Midbrain (tissue), 1 donor: Measurements from ENCODE around the gene KRTAP5-10.
"Not testable (repeated sequence)": the region's sequence is repeated elsewhere in the genome, so short reads cannot be mapped to it uniquely, and the experiment has no call there.

ENCODE experiments used
- DNase-seq: peaks from one replicate; lab custom pipeline; 2025; lab: John Stamatoyannopoulos, UW

KRTAP5-10 gene

DNA sequence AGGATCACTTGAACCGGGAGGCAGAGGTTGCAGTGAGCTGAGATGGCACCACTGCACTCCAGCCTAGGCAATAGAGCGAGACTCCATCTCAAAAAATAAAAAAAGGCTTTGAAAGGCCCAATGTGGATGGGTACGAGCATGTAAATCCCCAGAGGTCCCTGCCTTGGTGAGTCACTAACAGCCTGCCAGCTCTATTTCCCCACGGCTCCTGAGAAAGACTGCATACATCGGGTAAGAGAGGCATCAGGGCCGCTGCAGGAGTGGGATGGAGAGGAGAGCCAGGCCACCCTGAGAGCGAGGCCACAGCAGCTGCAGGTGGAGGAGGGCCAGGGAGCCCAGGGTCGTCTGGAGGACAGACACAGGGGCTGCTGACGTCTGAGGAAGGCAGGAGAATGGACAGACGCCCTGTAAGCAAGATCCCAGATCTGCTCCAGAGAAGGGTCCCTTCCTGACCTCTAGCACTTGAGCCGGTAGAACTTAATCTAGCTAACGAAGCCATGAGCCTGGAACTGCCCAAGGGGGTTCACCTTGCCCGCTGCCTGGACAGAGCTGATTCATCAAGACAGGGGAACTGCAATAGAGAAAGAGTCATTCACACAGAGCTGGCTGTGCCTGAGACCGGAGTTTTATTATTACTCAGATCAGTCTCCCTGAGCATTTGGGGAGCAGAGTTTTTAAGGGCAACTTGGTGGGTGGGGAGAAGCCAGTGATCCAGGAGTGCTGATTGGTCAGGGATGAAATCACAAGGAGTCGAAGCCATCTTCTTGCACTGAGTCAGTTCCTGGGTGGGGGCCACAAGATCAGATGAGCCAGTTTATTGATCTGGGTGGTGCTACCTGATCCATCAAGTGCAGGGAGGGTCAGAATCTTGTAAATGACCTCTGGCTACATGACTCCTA, 22.2 kb upstream of the KRTAP5-10 start:
- no peak for DNase-seq

GRCh38 chr11:71543866-71544265, 21.5 kb upstream of the KRTAP5-10 start:
- no peak for DNase-seq

DNA sequence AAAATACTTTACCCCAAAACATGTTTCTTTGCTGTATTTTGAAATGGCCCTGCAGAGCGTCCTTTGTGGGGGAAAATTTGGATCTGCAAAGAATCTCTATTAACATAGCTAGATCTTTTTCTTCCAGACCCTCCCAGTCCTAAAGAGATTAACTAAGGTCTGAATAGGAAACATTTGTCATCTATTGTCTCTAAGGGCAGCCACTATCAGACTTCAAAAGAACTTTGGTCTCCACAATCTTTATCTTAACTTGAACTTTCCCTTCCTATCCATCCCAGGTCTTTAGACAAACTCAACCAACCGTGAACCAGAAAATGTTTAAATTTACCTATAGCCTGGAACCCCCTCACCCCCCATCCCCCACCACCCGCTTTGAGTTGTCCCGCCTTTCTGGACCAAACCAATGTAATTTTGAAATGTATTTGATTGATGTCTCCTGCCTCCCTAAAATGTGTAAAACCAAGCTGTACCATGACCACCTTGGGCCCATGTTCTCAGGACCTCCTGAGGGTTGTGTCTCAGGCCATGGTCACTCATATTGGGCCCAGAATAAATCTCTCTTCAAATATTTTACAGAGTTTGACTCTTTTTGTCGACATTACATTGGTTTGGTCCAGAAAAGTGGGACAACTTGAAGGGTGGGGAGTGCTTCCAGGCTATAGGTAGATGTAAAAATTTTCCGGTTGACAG, 20.7 kb upstream of the KRTAP5-10 start:
- no peak for DNase-seq

GRCh38 chr11:71545405-71545966, 19.9 kb upstream of the KRTAP5-10 start:
- no peak for DNase-seq

DNA sequence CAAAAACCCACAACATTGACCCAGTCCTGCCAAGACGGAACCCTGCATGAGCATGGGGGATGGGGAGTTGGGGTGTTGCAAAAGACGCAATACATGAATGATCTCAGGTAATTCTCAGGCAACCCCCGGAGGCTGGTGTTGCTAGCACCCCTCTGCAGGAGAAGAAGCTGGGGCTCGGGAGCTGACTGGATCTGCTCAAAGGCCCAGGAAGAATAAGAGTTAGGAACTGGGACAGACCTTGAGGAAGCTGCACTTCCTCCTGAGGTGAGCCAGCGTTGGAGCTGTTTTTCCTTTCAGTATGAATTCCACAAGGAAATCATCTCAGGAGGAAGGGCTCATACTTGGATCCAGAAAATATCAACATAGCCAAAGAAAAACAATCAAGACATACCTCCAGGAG, 17.2 kb upstream of the KRTAP5-10 start, which contains the start of gene KRTAP5-9:
KRTAP5-9 (plus strand) TSS at position 301 of the 400 bp plus-strand sequence. CDS start 238 bp downstream, outside the sequence.
- DNase-seq: no peak

- DNase-seq: no peak
Measured at GRCh38 chr11:71548716-71549151, 16.6 kb upstream of the KRTAP5-10 start.

DNA sequence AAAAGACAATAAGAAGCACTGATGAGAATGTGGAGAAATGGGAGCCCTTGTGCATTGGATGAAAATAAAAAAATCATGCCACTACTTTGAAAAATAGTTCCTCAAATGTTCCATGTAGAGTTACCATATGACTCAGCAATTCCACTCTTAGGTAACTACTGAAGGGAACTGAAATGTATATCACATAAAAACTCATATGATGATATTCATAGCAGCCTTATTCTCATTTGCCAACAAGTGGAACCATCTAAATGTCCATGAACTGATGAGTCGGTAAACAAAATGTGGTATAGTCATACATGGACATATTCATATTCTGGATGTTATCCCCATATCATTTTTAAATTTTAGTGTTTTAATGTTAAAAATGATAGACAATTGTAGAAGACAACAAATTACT, 13.7 kb upstream of the KRTAP5-10 start:
- no peak for DNase-seq

DNA sequence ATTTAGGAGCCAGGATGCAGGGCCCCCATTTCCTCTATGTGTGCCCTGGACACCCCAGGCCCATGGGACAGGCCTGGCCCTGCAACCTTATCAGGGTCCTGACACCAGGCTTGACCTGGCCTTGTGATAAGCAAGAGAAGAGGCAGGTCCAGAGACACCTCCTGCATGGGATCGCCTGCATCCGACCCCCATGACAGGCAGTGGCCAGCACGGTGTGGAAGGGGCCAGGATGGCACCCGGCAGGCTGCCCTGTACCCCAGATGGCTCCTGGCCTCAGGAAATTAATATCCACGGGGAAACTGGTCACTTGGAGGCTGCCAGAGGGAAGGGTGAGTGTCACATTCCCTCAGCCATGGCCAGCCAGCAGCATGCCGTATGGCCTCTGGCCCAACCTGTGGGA, 10.4 kb upstream of the KRTAP5-10 start:
- DNase-seq: no peak

- DNase-seq: no peak
Measured at GRCh38 chr11:71555508-71555907, 9.9 kb upstream of the KRTAP5-10 start.

- DNase-seq: no peak
Measured at GRCh38 chr11:71556018-71556417, 9.3 kb upstream of the KRTAP5-10 start.

DNA sequence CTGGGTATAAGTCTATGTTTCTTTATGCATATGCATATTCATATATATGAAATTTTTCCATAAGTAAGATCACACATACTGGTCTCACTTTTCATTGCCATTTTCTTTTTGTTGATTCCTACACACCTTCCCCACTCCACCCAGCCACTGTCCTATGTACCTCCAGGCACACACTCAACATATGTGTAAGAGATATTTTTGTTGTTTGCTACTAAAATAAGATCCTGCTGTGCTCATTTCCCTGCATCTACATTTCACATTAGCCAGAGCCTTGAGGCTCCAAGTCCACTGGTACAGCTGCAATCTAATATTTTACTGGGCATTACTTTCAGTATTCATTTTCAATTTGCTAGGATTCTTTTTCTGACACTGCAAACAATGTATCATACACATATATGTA, 8.1 kb upstream of the KRTAP5-10 start:
- DNase-seq: no peak

GRCh38 chr11:71558996-71559395, 6.4 kb upstream of the KRTAP5-10 start:
- DNase-seq: peak; percentile 34

DNA sequence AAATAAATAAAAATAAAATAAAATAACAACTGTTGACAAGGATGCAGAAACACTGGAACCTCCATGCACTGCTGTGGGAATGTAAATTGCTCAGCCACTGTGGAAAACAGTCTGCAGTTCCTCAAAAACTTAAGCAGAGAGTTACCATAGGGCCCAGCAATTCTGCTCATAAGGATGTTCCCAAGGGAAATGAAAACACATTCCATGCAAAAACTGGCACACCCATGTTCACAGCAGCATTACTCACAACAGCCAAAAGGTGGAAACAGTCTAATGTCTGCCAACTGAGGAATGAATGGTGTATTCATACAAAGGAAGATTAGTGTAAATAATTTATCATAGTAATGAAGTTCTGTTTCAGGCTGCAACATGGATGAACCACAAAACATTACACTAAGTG, 3.2 kb upstream of the KRTAP5-10 start:
- DNase-seq: no peak

GRCh38 chr11:71563406-71563805, 2.0 kb upstream of the KRTAP5-10 start:
- peak; percentile 37 for DNase-seq

DNA sequence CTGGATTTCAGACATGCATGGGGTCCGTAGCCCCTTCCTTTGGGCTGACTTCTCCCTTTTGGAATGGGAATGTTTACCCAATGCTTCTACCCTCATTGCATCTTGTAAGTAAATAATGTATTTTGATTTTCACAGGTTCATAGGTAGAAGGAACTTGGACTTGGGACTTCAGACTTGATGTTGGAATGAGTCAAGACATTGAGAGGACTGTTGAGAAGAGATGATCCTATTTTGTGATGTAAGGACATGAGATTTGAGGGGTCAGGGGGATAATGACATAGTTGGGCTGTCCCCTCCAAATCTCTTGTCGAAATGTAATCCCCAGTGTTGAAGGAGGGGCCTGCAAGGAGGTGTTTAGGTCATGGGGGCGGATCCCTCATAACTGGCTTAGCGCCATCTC, 933 bp upstream of the KRTAP5-10 start:
- no peak for DNase-seq

GRCh38 chr11:71566081-71566620, 788 bp downstream of the KRTAP5-10 start:
- DNase-seq: no peak

DNA sequence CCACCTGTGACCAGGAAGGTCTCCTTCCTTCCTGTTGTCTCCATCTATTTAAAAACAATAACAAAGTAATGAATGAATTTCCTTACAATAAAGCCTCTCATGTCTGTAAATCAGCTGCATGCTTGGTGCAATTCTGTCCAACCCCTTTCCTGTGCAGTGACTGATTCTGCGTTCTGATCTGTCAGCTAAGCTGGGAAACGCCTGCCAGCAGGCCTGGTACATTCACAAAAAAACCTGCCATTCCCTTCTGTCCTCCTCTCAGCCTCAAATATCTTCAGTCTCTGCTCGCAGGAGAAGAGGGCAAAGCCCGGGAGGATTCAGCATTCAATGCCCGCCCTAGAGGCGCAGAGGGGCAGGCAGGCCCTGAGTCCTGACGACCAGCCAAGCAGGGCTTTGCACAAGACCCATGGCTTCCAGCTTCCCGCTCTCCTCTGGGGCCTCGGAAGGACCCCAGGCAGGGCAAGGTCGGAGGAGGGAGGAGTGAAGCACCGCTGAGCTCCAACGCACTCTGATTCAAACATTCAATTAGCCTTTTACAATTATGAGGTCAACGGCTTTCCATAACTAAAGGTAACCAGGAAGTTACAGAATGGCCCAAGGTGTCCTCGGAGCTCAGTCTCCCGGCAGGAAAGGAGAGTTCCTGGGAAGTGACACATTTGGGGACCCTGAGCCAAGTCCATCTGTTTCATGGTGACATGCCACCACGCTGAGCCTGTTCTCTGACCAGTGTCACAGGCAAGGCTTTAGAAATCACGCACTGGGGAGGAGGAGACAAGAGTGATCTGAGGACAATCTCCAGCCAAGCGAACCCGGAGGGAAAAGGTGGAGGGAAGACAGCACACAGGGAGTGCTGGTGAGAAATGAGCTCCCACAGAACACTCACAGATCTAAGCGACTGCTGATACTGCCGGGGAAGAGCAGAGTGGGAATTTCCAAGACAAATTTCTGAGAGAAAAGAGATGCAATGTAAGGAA, 1.6 kb downstream of the KRTAP5-10 start:
- not testable (repeated sequence) for DNase-seq

DNA sequence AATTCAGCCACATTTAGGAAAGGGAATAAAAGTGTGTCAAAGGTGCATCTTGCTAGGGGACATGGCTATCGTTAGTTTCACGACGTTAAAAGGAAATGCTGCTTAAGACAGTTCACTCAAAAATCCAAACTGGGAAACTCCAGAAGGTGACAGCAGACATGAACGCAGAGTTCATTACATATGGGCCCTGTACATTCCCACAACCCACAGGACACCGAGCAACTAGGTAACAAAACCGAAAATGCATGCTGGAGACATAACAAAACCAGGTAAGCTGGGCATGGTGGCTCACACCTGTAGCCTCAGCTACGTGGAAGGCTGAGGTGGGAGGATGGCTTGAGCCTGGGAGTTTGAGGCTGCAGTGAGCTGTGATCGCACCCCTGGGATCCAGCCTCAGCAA, 2.3 kb downstream of the KRTAP5-10 start:
- not testable (repeated sequence) for DNase-seq

DNA sequence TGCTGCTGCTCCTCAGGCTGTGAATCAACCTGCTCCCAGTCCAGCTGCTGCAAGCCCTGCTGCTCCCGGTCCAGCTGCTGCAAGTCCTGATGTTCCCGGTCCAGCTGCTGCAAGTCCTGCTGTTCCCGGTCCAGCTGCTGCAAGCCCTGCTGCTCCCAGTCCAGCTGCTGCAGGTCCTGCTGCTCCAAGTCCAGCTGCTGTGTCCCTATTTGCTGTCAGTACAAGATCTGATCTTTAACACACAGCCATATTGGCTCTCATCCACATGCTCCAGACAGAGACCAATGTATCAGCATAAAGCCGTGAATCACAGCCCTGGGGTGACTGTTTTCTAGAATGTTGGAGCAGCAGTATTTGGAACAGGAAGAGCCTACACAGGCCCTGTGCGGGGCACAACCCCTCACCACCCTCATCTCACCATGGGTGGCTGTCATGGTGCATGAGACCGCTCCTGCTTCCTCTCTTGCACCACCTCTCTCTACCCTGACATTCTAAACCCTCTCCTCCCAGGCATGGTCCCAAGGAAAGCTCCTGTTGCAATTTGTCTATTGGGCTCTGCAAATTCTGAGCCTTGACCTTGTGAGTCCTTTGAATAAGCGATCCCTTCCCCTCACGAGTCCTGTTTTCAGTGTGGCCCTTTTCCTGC, 3.5 kb downstream of the KRTAP5-10 start:
- DNase-seq: no peak

DNA sequence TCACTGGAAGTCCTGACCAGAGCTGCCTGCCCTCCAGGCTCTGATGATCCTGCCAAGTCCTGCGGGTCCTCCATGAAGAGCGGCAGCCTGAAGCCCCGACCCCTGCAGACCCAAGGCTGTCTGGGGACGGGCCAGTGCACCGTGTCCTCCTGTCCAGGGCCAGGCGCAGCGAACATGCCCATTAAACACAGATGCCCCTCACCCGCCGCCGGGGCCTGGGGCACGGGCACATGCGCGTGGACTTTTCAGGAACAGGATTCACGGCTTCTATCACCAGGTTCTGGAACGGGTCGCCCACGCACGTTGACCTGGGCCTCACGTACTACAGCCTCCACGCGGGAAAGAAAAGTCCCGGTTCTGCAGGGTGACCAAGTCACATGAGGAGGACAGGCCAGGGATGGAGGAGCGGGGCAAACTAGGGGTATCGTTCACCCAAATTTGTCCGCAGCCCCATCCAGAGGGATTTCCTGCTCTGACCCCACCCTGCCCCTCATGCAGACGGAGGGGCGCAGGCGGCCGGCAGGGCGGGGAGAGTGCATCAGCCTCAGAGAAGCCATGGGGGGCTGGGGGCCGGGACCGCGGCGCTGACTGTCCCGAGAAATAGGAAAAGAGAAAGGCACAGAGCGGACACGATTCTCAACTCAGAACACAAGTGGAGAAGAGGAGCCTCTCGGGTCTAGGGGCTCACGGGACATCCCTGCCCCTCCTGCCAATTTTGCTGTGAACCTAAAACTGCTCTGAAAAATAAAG, 5.9 kb downstream of the KRTAP5-10 start:
- DNase-seq: not testable (repeated sequence)
